CD4-positive, alpha-beta T cell (primary cell): Measurements from ENCODE around the gene DKK3. TPM values are rescaled to one million over a fixed set of nuclear protein-coding genes. Genes with fewer than 3 reads are reported as not detected.

Source experiments
- ATAC-seq: fragments of 200-7000 bp; cut with Tn5 transposase; one replicate; pipeline ENCODE4 v1.10.0; 2022; ENCODE audit warnings: mild to moderate bottlenecking; ENCODE audit not compliant: poor library complexity
- CTCF ChIA-PET: fragments of 350-600 bp; sonication (Branson Sonifier 250); formaldehyde crosslinking; loops from one replicate; lab custom pipeline; 2021; ENCODE audit warnings: antibody characterized with exemption, inconsistent platforms; lab: Charles Lee
- POLR2A ChIA-PET: fragments of 350-600 bp; sonication (Branson Sonifier 250); formaldehyde crosslinking; loops from one replicate; lab custom pipeline; 2021; ENCODE audit warnings: antibody characterized with exemption, inconsistent platforms; lab: Charles Lee
- DNase-seq, 14 experiments: peaks; one replicate each; pipeline ENCODE4 v3.0.0-alpha.2; 2013 to 2020; ENCODE audit warnings: mixed read lengths in 2 of 14
- H3K27ac ChIP-seq, 2 donors: one replicate each; pipeline versions ENCODE4 v1.5.1 to v1.7.0; 2013; ENCODE audit warnings: low read length in 2 of 2, low read depth in 1 of 2, mild to moderate bottlenecking in 1 of 2
- H3K27me3 ChIP-seq, 2 experiments: 1 replicate in 1 of 2; 2 replicates in 1 of 2; pipeline versions ENCODE4 v1.6.1 to v1.7.0; 2013; ENCODE audit warnings: low read length in 2 of 2, control low read depth in 1 of 2, mild to moderate bottlenecking in 1 of 2, moderate library complexity in 1 of 2; ENCODE audit not compliant: insufficient read depth in 2 of 2, control insufficient read depth in 1 of 2
- H3K36me3 ChIP-seq: one replicate; pipeline ENCODE4 v1.6.1; 2013; ENCODE audit warnings: low read length, control low read depth; ENCODE audit not compliant: insufficient read depth
- H3K4me1 ChIP-seq: one replicate; pipeline ENCODE4 v1.6.1; 2013; ENCODE audit warnings: low read length, control low read depth; ENCODE audit not compliant: insufficient read depth
- H3K4me3 ChIP-seq: one replicate; pipeline ENCODE4 v1.5.1; 2013; ENCODE audit warnings: mild to moderate bottlenecking, low read length, moderate library complexity
- H3K9me3 ChIP-seq, 2 experiments: 1 replicate in 1 of 2; 2 replicates in 1 of 2; pipeline versions ENCODE4 v1.6.1 to v1.7.0; 2013; ENCODE audit warnings: low read length in 2 of 2, mild to moderate bottlenecking in 2 of 2, control low read depth in 1 of 2, moderate library complexity in 1 of 2; ENCODE audit not compliant: control insufficient read depth in 1 of 2, insufficient read depth in 1 of 2
- H3K27ac Mint-ChIP-seq: one replicate; pipeline ENCODE4 v1.8.0; 2020; ENCODE audit warnings: mixed read lengths
- H3K27me3 Mint-ChIP-seq: one replicate; pipeline ENCODE4 v1.8.0; 2021; ENCODE audit warnings: mixed read lengths
- H3K36me3 Mint-ChIP-seq: one replicate; pipeline ENCODE4 v1.8.0; 2021; ENCODE audit warnings: low read depth, mixed read lengths
- H3K4me1 Mint-ChIP-seq: one replicate; pipeline ENCODE4 v1.8.0; 2021; ENCODE audit warnings: low read depth, mixed read lengths
- H3K4me3 Mint-ChIP-seq: one replicate; pipeline ENCODE4 v1.8.0; 2020; ENCODE audit warnings: mild to moderate bottlenecking, mixed read lengths
- H3K9me3 Mint-ChIP-seq: one replicate; pipeline ENCODE4 v1.8.0; 2020; ENCODE audit warnings: mixed read lengths
- CTCF ChIP-seq: fragments of 200-600 bp; IDR thresholded peaks from one replicate; pipeline ENCODE4 v1.8.0; 2022; ENCODE audit warnings: antibody characterized with exemption, mild to moderate bottlenecking
- intact Hi-C, 2 experiments: fragments of 100-400 bp; cut with DNase I in 1 of 2; cut with micrococcal nuclease in 1 of 2; formaldehyde crosslinking; loops; one replicate each; pipeline versions ENCODE4 v1.15.1 to v1.9.0; 2023 to 2025; cut with DNase I, micrococcal nuclease
- total RNA-seq, 174 experiments: library from RNA in 2 of 174; stranded (reverse) in 2 of 174; gene quantifications; one replicate each; pipeline ENCODE4 v1.2.3 and lab custom pipeline; 2021 to 2026

DKK3 gene
- total RNA-seq, 2 experiments from 2014 or later: 0.61 to 0.71 TPM

DNA sequence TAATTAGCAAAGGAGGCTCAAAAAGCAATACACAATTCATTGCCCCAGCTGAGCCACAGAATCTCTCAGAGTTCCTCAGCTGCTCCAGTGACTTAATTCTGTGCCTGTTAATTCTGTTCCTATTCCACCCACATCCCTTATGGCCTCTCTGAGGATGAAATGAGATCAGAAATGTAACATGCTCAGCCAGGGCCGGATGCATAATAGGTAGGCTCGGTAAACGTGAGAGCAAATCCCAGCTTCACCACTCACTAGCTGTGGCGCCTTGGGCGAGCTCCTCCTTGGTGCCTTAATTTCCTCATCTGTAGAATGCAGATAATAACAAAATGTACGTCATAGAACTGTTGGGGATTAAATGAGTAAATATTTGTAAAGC, 42.8 kb upstream of the DKK3 start:
- Mint-ChIP-seq H3K27ac (no peak overlapping the region), H3K36me3 (no peaks in the 10 kb centered on the region), H3K9me3 (no peaks in the 10 kb centered on the region), H3K4me3 (no peak overlapping the region), H3K4me1 (peaks cover 4% of the 10 kb centered on the region), H3K27me3 (no peaks in the 10 kb centered on the region)
- CTCF ChIA-PET: interaction anchor here (3.9 kb wide), 1 partner anchor 230 kb away, joined by 21 read pairs; no protein-coding TSS in a partner anchor
- H3K27me3 ChIP-seq: no peaks in the 10 kb centered on the region
- ATAC-seq: no peak
- no peaks in the 10 kb centered on the region for H3K9me3 ChIP-seq
- intact Hi-C loops: no loop called here
- TF ChIP-seq CTCF: no peak
- H3K4me3 ChIP-seq: no peak overlapping the region
- H3K27ac ChIP-seq: no peak overlapping the region
- POLR2A ChIA-PET: interaction anchor here (0.6 to 1.1 kb wide), 2 partner anchors 230 to 941 kb away, joined by 3 read pairs; no protein-coding TSS in a partner anchor
- no peaks in the 10 kb centered on the region for H3K36me3 ChIP-seq
- no peak for DNase-seq
- peaks cover 8% of the 10 kb centered on the region for H3K4me1 ChIP-seq

DNA sequence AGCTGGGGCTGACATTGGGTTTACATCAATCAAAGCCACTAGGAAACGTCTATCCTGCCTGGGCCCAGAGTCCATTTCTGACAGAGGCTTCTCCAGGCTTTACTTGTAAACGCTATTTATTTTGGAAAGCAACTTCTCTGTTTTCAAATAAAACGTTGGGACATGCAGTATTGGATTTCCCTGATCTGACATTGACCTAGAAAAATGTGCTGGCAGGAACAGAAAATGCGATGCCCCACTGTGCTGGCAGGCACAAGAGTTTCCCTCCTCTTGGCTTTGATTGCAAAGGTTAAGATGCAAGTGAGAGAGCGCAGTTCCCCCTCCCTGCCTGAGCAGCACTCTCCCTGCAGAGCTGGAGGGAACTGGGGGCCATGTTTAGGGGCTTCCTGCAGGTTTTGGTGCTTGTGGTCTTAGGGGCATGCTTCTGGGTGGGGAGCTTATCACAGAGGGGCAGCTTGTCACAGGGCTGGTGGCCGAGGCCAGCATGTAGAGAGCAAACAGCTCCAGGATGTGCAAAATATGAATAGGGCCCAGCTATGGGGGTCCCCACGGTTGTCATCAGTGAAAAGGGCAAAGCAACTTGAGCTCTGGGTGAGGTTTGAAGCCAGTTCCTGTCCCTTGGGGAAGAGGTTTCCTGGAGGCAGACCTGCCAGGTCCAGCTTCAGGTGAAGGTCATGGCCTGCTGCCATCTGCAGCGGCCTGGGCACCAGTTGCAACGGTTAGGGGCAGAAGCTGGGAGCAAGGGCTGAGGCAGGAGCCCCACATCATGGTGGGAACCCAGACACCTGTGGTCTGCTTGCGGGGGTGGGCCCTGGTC, 42.3 kb upstream of the DKK3 start:
- no peak overlapping the region for H3K27ac Mint-ChIP-seq
- no peak overlapping the region for H3K27ac ChIP-seq
- CTCF ChIA-PET: interaction anchor here (3.9 kb wide), 1 partner anchor 231 kb away, joined by 21 read pairs; no protein-coding TSS in a partner anchor
- H3K9me3 ChIP-seq: no peaks in the 10 kb centered on the region
- no peaks in the 10 kb centered on the region for H3K36me3 ChIP-seq
- no peaks in the 10 kb centered on the region for H3K27me3 Mint-ChIP-seq
- H3K4me1 Mint-ChIP-seq: peaks cover 4% of the 10 kb centered on the region
- POLR2A ChIA-PET: interaction anchor here (1.1 kb wide), 1 partner anchor 231 kb away, joined by 3 read pairs; no protein-coding TSS in a partner anchor
- H3K4me3 Mint-ChIP-seq: no peak overlapping the region
- no peaks in the 10 kb centered on the region for H3K36me3 Mint-ChIP-seq
- H3K4me1 ChIP-seq: peaks cover 8% of the 10 kb centered on the region
- DNase-seq (no peak), ATAC-seq (no peak)
- no peak overlapping the region for H3K4me3 ChIP-seq
- no peak for TF ChIP-seq CTCF
- no peaks in the 10 kb centered on the region for H3K27me3 ChIP-seq
- H3K9me3 Mint-ChIP-seq: no peaks in the 10 kb centered on the region
- intact Hi-C loops: no loop called here

GRCh38 chr11:12048936-12049790, 40.7 kb upstream of the DKK3 start:
- intact Hi-C loops: loop anchor here (5.0 to 10.0 kb wide), 3 partner anchors 843 to 1024 kb away; no protein-coding TSS in a partner anchor
- Mint-ChIP-seq H3K4me3 (no peak overlapping the region), H3K27ac (no peak overlapping the region), H3K4me1 (peaks cover 4% of the 10 kb centered on the region), H3K9me3 (no peaks in the 10 kb centered on the region), H3K27me3 (no peaks in the 10 kb centered on the region), H3K36me3 (no peaks in the 10 kb centered on the region)
- no peak for TF ChIP-seq CTCF
- Histone ChIP-seq H3K27ac (no peak overlapping the region), H3K27me3 (no peaks in the 10 kb centered on the region), H3K4me1 (peaks cover 8% of the 10 kb centered on the region), H3K9me3 (no peaks in the 10 kb centered on the region), H3K4me3 (no peak overlapping the region), H3K36me3 (no peaks in the 10 kb centered on the region)
- DNase-seq (no peak), ATAC-seq (no peak)
- ChIA-PET POLR2A (no interaction called here), CTCF (interaction anchor here (3.1 kb wide), 1 partner anchor 233 kb away, joined by 27 read pairs; no protein-coding TSS in a partner anchor)
